ENCODE data around the gene COMTD1. TPM values are rescaled to one million over a fixed set of nuclear protein-coding genes. Genes with fewer than 3 reads are reported as not detected.
A peak's percentile ranks its signal among the peaks of the same experiment; 100 is the strongest.

The COMTD1 gene
- total RNA-seq, 1 donor from 2014 or later: 17.1 TPM

DNA sequence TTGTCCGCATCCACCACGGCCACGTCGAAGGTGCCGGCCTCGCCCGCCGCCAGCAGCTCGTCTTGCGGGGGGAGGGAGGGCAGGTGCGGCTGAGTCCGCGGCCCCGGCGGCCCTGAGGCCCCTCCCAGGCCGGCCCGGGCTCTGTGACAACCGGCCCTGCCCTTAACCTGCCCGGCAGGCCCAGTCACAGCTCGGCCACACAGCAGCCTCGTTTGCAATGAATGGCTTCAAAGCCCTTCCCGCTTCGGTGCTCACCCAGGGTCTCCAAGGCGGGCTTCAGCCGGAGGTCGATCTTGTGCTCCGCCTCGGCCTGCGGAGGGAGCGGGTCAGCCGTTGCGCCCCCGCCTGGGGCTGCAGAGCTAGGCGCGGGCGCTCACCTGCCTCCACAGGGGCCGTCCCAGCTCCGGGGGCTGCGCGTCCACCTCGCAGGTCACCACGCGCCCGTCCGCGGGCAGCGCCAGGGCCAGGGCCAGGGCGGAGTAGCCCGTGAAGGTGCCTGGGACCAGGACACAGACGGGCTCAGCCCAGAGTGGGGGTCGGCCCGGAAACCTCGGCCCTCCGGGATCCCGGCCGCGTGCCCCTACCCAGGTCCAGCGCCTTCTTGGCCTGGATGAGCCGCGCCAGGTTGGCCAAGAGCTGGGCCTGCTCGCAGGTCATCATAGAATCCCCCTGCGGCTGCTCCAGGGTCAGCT, 928 bp downstream of the COMTD1 start:
- Histone ChIP-seq H3K36me3 (ENCODE audit: insufficient read depth, low read length) (peaks cover 18% of the 10 kb centered on the region), H3K79me2 (ENCODE audit: insufficient read depth, low read length) (peaks cover 9% of the 10 kb centered on the region), H3K4me3 (ENCODE audit: insufficient read depth, low read depth, low read length) (peak overlapping the region; percentile 62), H4K20me1 (ENCODE audit: insufficient read depth, low read length) (peaks cover 25% of the 10 kb centered on the region), H3K27me3 (ENCODE audit: insufficient read depth, low read length) (no peaks in the 10 kb centered on the region), H3K4me1 (ENCODE audit: insufficient read depth, low read length) (peaks cover 21% of the 10 kb centered on the region), H3K27ac (ENCODE audit: low read depth, low read length) (peak overlapping the region; percentile 7), H3K9me3 (ENCODE audit: insufficient read depth, low read depth, low read length) (no peaks in the 10 kb centered on the region), H2AFZ (ENCODE audit: low read depth, low read length) (peak overlapping the region; percentile 88), H3K9ac (ENCODE audit: low read length) (peak overlapping the region; percentile 73), H3K4me2 (ENCODE audit: low read length) (peak overlapping the region; percentile 96)
- Mint-ChIP-seq H3K36me3 (ENCODE audit: low read depth, unreplicated experiment) (peaks cover 18% of the 10 kb centered on the region), H3K27me3 (ENCODE audit: low read depth, unreplicated experiment) (peaks cover 5% of the 10 kb centered on the region), H3K4me1 (ENCODE audit: low read depth, unreplicated experiment) (peaks cover 19% of the 10 kb centered on the region), H3K9me3 (ENCODE audit: unreplicated experiment) (no peaks in the 10 kb centered on the region), H3K27ac (ENCODE audit: unreplicated experiment) (no peak overlapping the region), H3K4me3 (ENCODE audit: unreplicated experiment) (peak overlapping the region; percentile 73)
- FAIRE-seq: no peak
- TF ChIP-seq, protein P1, sequence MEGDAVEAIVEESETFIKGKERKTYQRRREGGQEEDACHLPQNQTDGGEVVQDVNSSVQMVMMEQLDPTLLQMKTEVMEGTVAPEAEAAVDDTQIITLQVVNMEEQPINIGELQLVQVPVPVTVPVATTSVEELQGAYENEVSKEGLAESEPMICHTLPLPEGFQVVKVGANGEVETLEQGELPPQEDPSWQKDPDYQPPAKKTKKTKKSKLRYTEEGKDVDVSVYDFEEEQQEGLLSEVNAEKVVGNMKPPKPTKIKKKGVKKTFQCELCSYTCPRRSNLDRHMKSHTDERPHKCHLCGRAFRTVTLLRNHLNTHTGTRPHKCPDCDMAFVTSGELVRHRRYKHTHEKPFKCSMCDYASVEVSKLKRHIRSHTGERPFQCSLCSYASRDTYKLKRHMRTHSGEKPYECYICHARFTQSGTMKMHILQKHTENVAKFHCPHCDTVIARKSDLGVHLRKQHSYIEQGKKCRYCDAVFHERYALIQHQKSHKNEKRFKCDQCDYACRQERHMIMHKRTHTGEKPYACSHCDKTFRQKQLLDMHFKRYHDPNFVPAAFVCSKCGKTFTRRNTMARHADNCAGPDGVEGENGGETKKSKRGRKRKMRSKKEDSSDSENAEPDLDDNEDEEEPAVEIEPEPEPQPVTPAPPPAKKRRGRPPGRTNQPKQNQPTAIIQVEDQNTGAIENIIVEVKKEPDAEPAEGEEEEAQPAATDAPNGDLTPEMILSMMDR (IDR thresholded peaks at IDR 0.05; ENCODE audit: insufficient read depth, low read depth, low read length): no peak
- TF ChIP-seq EZH2 (IDR thresholded peaks at IDR 0.05; ENCODE audit: insufficient read depth, low read length): no peak
- DNase-seq (ENCODE audit: low read depth): no peak

DNA sequence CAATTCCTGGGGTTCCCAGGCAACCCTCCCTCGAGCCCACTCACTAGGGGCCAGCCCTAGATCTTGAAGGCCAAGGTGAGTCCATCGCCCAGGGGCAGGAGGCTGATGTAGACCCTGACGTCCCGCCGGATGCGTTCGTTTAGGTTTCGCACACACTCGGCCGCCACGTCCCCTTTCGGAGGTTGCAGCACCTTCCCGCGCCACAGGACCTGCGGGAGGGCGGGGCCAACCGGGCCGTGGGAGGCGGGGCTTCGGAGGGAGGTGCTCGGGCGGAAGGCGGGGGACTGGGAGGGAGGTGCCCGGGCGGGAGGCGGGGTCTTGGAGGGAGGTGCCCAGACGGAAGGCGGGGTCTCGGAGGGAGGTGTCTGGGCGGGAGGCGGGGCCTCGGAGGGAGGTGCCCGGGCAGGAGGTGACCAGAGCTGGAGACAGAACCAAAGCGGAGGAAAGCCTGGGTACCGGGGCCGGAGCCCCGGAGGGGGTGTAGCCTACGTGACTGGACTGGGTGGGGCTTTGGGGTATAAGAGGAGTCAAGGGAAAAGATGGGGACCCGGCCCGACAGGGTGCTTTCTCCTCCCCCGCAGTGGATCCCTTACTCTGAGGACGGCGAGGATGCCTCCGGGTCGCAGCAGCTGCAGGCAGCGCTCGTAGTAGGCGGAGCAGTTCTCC, 1.6 kb downstream of the COMTD1 start:
- Histone ChIP-seq H3K36me3 (ENCODE audit: insufficient read depth, low read length) (peaks cover 18% of the 10 kb centered on the region), H3K27me3 (ENCODE audit: insufficient read depth, low read length) (no peaks in the 10 kb centered on the region), H4K20me1 (ENCODE audit: insufficient read depth, low read length) (peaks cover 31% of the 10 kb centered on the region), H3K9ac (ENCODE audit: low read length) (peak overlapping the region; percentile 73), H2AFZ (ENCODE audit: low read depth, low read length) (peak overlapping the region; percentile 88), H3K4me1 (ENCODE audit: insufficient read depth, low read length) (peaks cover 21% of the 10 kb centered on the region), H3K9me3 (ENCODE audit: insufficient read depth, low read depth, low read length) (no peaks in the 10 kb centered on the region), H3K4me3 (ENCODE audit: insufficient read depth, low read depth, low read length) (peak overlapping the region; percentile 62), H3K27ac (ENCODE audit: low read depth, low read length) (peak overlapping the region; percentile 7), H3K4me2 (ENCODE audit: low read length) (peak overlapping the region; percentile 96), H3K79me2 (ENCODE audit: insufficient read depth, low read length) (peaks cover 15% of the 10 kb centered on the region)
- FAIRE-seq: no peak
- Mint-ChIP-seq H3K4me3 (ENCODE audit: unreplicated experiment) (peak overlapping the region; percentile 73), H3K9me3 (ENCODE audit: unreplicated experiment) (no peaks in the 10 kb centered on the region), H3K27me3 (ENCODE audit: low read depth, unreplicated experiment) (peaks cover 2% of the 10 kb centered on the region), H3K4me1 (ENCODE audit: low read depth, unreplicated experiment) (peaks cover 25% of the 10 kb centered on the region), H3K36me3 (ENCODE audit: low read depth, unreplicated experiment) (peaks cover 18% of the 10 kb centered on the region), H3K27ac (ENCODE audit: unreplicated experiment) (peak overlapping the region; percentile 66)
- TF ChIP-seq EZH2 (IDR thresholded peaks at IDR 0.05; ENCODE audit: insufficient read depth, low read length): no peak
- TF ChIP-seq, protein P1 (IDR thresholded peaks at IDR 0.05; ENCODE audit: insufficient read depth, low read depth, low read length): no peak
- DNase-seq (ENCODE audit: low read depth): peak; percentile 70
